ENCODE measurements around the gene CAMTA1.

The CAMTA1 gene

DNA sequence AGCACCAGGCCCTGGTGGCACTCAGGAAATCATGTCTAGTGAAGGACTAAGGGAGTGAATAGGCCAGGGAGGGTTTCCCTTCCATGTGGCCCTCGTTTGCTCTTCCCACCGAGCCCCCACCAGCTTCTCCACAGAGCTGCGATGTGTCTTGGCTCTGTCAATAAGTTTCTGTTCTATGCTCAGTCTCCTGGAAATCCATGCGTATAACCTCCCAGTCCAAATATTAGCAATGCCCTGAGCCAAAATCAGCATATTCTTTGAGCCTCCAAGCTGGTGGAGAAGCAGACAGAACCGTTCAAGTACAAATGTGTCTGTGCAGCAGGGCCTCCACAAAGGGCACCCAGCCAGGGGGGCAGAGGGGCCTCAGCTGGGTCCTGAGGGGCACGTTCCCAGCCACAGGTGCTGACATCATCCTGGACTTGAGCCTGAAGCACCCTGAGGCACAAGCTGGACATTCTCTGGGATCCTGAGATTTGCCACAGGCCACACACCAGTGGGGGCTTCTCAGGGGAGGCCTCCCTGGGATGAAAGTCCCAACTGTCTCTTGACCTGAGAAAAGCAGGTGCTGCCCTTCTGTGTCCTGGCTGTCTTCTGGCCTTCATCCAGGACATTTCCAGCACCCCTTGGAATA lies 635.3 kb downstream of the CAMTA1 start:
- DNase-seq = no peak

DNA sequence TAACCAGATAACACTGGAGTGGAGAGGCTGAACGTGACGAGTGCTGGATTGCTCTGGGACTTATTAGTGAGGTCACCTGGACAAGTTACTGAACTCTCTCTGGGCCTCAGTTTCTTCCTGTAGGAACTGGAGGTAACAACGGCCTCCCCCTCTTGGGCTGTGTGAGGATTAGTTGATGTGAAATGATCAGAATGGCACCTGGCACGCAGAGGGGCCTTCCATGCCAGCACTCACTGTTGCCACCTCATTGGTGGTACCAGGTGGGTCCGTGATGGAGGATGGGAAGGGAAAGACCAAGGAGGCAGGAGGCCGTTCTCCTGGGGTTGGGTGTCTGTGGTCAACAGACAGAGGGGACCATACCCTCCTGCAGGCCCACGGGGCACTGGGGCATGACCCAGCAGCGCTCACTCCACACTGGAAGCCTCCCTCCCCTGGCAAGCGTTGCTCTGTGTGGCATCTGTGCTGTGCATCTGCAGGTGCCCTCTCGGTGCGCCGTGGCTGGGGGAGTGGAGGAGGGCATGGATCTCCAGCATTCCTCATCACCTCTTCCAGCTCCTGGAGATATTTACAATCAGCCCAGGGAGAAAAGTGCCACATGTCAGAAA lies 636.3 kb downstream of the CAMTA1 start:
- DNase-seq = no peak

DNA sequence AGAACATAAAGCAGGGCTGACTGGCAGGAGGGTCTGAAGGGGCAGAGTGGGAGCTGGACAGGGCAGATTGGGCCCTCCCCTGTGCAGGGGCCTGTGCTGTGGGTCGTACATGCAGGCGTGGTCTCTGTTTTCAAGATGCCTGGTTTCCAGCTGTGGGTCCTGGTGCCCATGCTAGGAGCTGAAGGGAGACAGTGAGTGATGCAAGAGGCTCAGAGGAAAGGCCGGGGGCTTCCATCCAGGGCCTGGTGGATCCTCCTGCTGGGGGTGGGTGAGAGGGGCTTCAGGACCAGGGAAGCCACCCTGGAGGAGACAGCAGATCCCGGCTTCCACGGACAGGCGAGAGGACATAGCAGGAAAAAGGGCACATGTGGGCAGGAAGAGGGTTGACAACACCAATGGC lies 636.8 kb downstream of the CAMTA1 start:
- DNase-seq = no peak

DNA sequence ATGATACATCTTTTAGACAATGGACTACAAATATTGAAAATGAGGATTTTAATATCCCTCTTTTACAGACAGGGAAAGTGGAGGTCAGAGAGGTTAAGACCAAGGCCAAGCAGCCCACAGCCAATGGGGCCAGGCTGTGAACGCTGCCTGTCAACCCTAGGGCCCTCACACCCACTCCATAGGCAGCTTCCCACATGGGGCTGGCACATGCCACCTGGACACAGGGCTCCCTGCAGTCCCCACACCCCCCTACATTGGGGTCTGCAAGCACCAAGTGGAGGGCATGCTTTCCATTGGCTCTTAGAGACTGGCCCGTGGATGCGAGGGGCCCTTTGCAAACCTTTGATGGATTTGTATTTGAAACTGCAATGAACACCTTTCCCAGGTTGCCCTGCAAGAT lies 637.3 kb downstream of the CAMTA1 start:
- no peak for DNase-seq

- no peak for DNase-seq
Measured at GRCh38 chr1:7422966-7423365, 637.7 kb downstream of the CAMTA1 start.

DNA sequence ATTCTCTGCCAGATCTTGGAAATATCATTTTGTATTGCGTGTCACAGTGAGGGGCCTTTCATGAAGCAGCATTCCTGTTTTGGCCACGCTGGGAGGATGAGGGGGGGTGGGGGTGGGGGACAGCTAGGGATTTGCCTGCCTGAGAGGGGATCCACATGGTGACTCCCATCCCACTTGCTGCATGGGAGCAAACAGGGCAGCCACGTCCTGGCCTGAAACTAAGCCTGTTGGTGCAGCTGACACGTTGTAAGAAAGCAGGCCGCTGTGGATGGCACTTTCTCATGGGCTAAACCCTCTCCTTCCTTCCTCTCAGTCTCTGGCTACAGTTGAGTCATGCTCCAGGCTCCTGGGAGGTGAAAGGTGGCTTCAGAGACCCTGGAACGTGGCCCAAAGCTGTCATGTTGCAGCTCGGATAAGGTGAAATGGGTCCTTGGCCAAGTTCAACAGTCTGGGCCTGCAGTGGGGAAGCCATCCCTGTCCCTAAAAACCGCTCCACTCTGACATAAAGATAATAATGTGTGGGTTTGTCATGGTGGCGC lies 639.2 kb downstream of the CAMTA1 start:
- DNase-seq = no peak

DNA sequence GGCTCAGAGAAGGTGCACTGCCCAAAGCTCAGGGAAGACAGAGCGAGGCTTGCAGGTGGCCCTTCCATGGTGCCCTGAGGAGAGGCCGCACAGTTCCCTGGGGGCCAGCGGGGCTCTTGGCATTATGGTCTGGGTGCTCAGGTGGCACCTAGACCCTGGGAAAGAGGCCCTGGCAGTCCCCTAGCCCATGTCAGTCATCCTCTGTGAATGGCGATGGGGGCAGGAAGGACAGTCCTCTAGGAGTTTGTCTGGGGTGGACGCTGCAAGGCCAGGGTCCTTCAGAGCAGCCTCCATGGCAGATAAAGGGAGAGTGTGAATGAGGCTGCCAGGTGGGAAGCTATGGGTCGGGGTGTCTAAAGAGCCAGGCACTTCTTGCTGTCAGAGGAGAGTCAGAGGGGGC lies 640.0 kb downstream of the CAMTA1 start:
- DNase-seq = no peak

DNA sequence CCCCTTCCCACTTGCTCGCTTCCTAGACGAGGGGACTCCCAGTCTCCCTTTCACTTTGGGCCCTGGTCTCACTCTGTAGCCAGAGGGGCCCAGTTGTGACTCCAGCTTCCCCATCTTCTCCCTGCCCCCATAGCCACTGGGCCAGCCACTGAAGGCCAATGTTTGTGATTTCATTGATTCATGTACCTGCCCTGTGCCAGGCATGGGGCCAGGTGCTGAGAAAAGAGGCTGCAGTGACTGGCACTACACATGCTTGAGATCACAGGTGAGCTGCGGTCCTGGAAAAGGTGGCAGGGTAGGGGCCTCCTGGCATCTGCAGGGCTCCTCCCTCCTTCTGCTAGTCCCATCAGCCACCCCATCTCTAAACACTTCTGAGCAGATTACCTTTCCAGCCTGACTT lies 640.5 kb downstream of the CAMTA1 start:
- no peak for DNase-seq

DNA sequence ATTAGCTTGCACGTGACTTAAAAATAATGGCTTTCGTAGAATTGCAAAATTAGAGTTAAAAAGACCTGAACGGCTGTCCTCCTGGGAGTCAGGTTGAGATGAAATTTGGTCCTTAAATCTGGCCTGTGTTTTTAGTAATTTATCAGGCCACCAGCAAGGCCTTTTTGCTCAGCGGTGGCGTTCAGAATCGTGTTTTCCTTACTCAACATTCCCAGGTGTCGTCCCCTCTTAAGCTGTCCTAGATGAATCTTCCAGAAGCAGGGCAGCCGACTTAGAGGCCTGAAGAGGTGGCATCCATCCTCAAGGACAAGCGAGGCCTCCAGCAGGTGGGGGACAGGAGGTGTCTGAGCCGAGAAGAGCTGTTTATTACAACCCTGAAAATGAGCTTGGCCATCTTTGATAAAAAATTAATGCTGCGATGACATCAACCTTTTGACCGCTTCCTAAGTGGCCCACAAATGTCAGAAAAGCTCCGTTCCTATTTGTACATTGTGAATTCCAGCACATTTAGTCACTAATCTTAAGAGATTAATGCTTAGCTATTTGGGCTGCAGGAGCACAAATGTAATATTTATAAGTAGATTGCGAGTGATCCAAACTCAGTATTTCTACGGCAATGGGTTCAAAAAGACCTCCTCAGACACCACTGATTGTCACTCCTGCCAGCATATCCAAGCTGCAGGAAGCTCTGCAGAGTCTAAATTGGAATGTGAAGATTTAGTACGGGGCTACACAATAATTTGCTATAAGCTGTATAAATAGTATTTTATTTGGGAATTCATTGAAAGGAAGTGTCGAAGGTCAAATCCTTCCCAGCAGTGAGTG lies 641.7 kb downstream of the CAMTA1 start:
- no peak for DNase-seq

- DNase-seq = no peak
Measured at GRCh38 chr1:7427605-7428300, 642.5 kb downstream of the CAMTA1 start.

- DNase-seq = no peak
Measured at GRCh38 chr1:7429290-7429689, 644.0 kb downstream of the CAMTA1 start.

GRCh38 chr1:7430047-7430608 lies 644.9 kb downstream of the CAMTA1 start:
- no peak for DNase-seq

- no peak for DNase-seq
Measured at GRCh38 chr1:7430691-7431090, 645.4 kb downstream of the CAMTA1 start.

DNA sequence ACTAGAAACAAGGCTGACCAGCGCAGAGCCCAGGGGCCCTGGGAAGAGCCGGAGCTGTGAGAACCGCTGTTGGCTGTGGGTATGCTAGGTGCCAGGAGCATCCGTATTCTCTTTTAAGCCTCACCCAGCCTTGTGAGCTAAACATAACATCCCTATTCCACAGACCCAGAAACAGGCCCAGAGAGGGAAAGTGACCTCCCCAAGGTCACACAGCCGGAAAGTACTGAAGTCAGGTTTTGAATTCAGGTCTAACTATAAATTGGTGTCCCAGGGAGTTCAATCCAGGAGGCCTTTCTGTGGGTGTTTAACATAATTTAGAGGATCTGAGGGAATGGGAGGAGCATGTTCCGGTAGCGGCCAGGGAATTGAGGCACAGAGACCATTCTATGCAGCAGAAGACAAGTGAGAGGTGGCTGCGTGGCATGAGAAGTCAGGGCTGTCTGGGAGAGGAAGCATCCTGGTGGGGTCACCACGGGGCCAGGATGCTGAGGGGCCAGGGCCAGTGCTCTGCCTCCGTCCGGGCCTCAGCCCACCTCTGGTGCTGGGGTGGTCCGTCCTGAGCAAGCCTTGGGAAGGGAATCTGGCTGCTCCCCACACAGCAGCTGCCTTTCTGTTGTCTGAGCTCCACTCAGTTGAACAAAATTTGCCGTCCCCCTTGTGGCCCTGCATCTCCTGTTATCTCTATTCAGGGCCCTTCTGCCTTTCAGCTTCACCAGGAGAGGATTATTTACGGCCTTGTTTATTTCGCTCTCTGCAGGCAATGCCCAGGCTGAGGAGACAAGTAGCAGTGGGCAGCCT lies 647.0 kb downstream of the CAMTA1 start:
- DNase-seq = no peak

- DNase-seq = no peak
Measured at GRCh38 chr1:7432900-7433380, 647.7 kb downstream of the CAMTA1 start.

- no peak for DNase-seq
Measured at GRCh38 chr1:7434566-7434965, 649.3 kb downstream of the CAMTA1 start.

GRCh38 chr1:7435276-7436055 lies 650.2 kb downstream of the CAMTA1 start:
- DNase-seq = no peak

DNA sequence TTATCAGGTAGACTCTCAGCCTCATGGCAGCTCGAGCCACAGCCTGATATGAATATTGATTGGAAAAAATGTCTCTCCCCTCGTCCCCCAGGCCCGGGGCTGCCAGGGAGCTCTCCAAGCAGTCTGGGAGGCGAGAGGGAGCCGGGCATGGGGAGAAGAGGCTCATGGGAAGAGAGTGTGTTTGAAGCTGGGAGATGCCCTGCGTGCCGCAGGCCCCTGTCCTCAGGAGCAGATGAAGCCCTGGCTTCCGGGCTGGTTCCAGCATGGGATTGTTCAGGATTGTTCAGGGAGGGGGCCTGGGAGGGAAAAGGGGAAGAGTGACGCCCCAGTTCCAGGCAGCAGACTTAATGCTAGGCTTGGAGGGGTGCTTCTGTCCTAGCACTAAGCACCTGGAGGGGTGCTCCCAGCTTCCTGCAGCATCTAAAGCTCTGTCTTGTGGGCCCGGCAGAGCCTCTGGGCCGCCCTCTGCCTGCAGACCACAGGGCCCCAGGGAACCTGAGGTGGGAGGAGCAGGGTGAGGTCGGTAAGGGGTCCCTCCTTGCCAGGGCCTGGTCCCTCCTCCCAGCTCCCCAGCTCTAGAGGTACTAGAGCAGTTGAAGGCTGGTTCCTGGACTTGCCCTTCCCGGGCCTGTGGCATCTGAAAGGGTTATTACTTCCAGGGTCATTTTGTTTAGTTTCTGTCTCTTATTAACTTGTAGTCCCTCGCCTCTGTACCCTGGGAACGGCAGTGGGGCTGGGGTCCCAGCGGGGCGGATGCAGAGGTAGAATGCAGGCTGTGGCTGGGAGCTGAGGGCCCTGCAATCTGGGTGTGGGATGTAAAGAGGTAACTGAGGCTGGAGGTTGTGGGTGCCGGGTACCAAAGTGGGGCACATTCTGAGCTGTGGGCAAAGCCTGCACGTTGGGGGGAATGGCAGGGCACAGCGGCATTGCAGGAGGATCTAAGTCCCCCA lies 651.1 kb downstream of the CAMTA1 start:
- DNase-seq = no peak

Data from nucleus accumbens (tissue), 56 donors.